H1 (cell line): ENCODE results near the gene OR4C11. TPM values are rescaled to one million over a fixed set of nuclear protein-coding genes. Genes with fewer than 3 reads are reported as not detected.

Experiments used
- CTCF ChIA-PET: fragments of 300-600 bp; sonication (Branson Sonifier 250); formaldehyde crosslinking; loops from one replicate; lab custom pipeline; 2021; ENCODE audit not compliant: partially characterized antibody; lab: Charles Lee
- POLR2A ChIA-PET: fragments of 300-600 bp; sonication (Branson Sonifier 250); formaldehyde crosslinking; loops from one replicate; lab custom pipeline; 2021; ENCODE audit warnings: inconsistent platforms; ENCODE audit not compliant: partially characterized antibody; lab: Charles Lee
- DNase-seq, 2 experiments: peaks; one replicate each; pipeline versions ENCODE4 v3.0.0 to v3.0.0-alpha.2; 2010 to 2022; ENCODE audit warnings: low spot score in 2 of 2, low read depth in 1 of 2, mixed read lengths in 1 of 2
- FAIRE-seq: peaks from 2 replicates; lab custom pipeline; 2011; peaks lifted over from hg19 to GRCh38; lab: Jason Lieb, UNC
- H2AFZ ChIP-seq: 2 replicates; pipeline ENCODE4 v1.8.1; 2012; ENCODE audit warnings: low read length, inconsistent platforms
- H2AK5ac ChIP-seq: 2 replicates; pipeline ENCODE4 v1.6.1; 2013; ENCODE audit warnings: low read depth, low read length
- H2BK120ac ChIP-seq: replicated peaks from 2 replicates; pipeline ENCODE3; 2013; ENCODE audit warnings: low read depth, low read length, inconsistent platforms
- H2BK12ac ChIP-seq: 2 replicates; pipeline ENCODE4 v1.6.1; 2013; ENCODE audit warnings: low read depth, low read length
- H2BK15ac ChIP-seq: 2 replicates; pipeline ENCODE4 v1.6.1; 2013; ENCODE audit warnings: low read length
- H2BK20ac ChIP-seq: 2 replicates; pipeline ENCODE4 v1.6.1; 2013; ENCODE audit warnings: low read length
- H2BK5ac ChIP-seq: 2 replicates; pipeline ENCODE4 v1.6.1; 2013; ENCODE audit warnings: low read depth, low read length
- H3K14ac ChIP-seq: 2 replicates; pipeline ENCODE4 v1.6.1; 2013; ENCODE audit warnings: inconsistent platforms; ENCODE audit not compliant: insufficient read length
- H3K18ac ChIP-seq: 2 replicates; pipeline ENCODE4 v1.6.1; 2013; ENCODE audit warnings: low read length; ENCODE audit errors: extremely low read depth
- H3K23ac ChIP-seq: 2 replicates; pipeline ENCODE4 v1.6.1; 2013; ENCODE audit warnings: inconsistent platforms; ENCODE audit not compliant: insufficient read length
- H3K23me2 ChIP-seq: 2 replicates; pipeline ENCODE4 v1.6.1; 2013; ENCODE audit warnings: low read depth, low read length
- H3K27ac ChIP-seq: 2 replicates; pipeline ENCODE4 v1.6.1; 2011; ENCODE audit warnings: low read depth, low read length, inconsistent platforms
- H3K27me3 ChIP-seq, 4 experiments: replicated peaks in 1 of 4; 1 replicate in 1 of 4; 2 replicates in 3 of 4; pipeline versions ENCODE4 v1.6.1 to v1.8.1; 2011 to 2013; ENCODE audit warnings: low read length in 3 of 4, mild to moderate bottlenecking in 3 of 4, inconsistent platforms in 2 of 4, mixed read lengths in 2 of 4, moderate library complexity in 1 of 4; ENCODE audit not compliant: control insufficient read depth in 3 of 4, insufficient read depth in 3 of 4; ENCODE audit errors: extremely low read depth in 1 of 4
- H3K36me3 ChIP-seq, 4 experiments: 2 replicates each; pipeline versions ENCODE4 v1.6.1 to v1.8.1; 2011 to 2013; ENCODE audit warnings: mild to moderate bottlenecking in 4 of 4, low read length in 3 of 4, moderate library complexity in 2 of 4, control low read depth in 1 of 4, inconsistent platforms in 1 of 4; ENCODE audit not compliant: insufficient read depth in 4 of 4, control insufficient read depth in 2 of 4
- H3K4ac ChIP-seq: replicated peaks from 2 replicates; pipeline ENCODE3; 2013; ENCODE audit warnings: low read length, low read depth, mixed read lengths, inconsistent platforms; ENCODE audit not compliant: insufficient read length
- H3K4me1 ChIP-seq, 4 experiments: replicated peaks in 1 of 4; 1 replicate in 1 of 4; 2 replicates in 3 of 4; pipeline versions ENCODE4 v1.6.1 to v1.8.1; 2011 to 2013; ENCODE audit warnings: low read length in 3 of 4, inconsistent platforms in 2 of 4, mixed read lengths in 1 of 4; ENCODE audit not compliant: insufficient read depth in 4 of 4, control insufficient read depth in 3 of 4
- H3K4me2 ChIP-seq, 2 experiments: 2 replicates each; pipeline versions ENCODE4 v1.6.1 to v1.8.1; 2011 to 2013; ENCODE audit warnings: low read depth in 2 of 2, low read length in 2 of 2, control low read depth in 1 of 2, inconsistent platforms in 1 of 2, mild to moderate bottlenecking in 1 of 2; ENCODE audit not compliant: insufficient read depth in 1 of 2
- H3K4me3 ChIP-seq, 4 experiments: fragments of 200-600, 300-600 bp in 1 of 4; sonication (generic), shearing (Covaris generic), sonication (Bioruptor Twin) in 1 of 4; 2 replicates each; pipeline versions ENCODE4 v1.5.1 to v1.8.1; 2011 to 2016; ENCODE audit warnings: low read length in 4 of 4, low read depth in 3 of 4, control low read depth in 2 of 4, inconsistent platforms in 2 of 4, mild to moderate bottlenecking in 2 of 4, mixed read lengths in 1 of 4, moderate library complexity in 1 of 4; ENCODE audit not compliant: insufficient read depth in 2 of 4; ENCODE audit errors: extremely low read depth in 1 of 4
- H3K56ac ChIP-seq: replicated peaks from 2 replicates; pipeline ENCODE3; 2013; ENCODE audit warnings: low read depth, mild to moderate bottlenecking, mixed read lengths, low read length, inconsistent platforms; ENCODE audit not compliant: insufficient read length
- H3K79me1 ChIP-seq: 2 replicates; pipeline ENCODE4 v1.6.1; 2013; ENCODE audit warnings: low read depth, low read length, control low read depth
- H3K79me2 ChIP-seq, 2 experiments: 2 replicates each; pipeline versions ENCODE4 v1.6.1 to v1.8.1; 2012 to 2013; ENCODE audit warnings: low read length in 2 of 2, mild to moderate bottlenecking in 2 of 2, inconsistent platforms in 1 of 2; ENCODE audit not compliant: insufficient read depth in 2 of 2, control insufficient read depth in 1 of 2
- H3K9ac ChIP-seq, 4 experiments: replicated peaks in 1 of 4; 1 replicate in 1 of 4; 2 replicates in 3 of 4; pipeline versions ENCODE4 v1.6.1 to v1.8.1; 2011 to 2013; ENCODE audit warnings: low read depth in 3 of 4, low read length in 3 of 4, control low read depth in 2 of 4, mild to moderate bottlenecking in 2 of 4, moderate library complexity in 2 of 4, inconsistent platforms in 1 of 4; ENCODE audit errors: extremely low read depth in 1 of 4
- H3K9me3 ChIP-seq, 2 experiments: 2 replicates each; pipeline versions ENCODE4 v1.6.1 to v1.8.1; 2012 to 2013; ENCODE audit warnings: mild to moderate bottlenecking in 2 of 2, moderate library complexity in 2 of 2, control low read depth in 1 of 2, inconsistent platforms in 1 of 2, low read depth in 1 of 2, low read length in 1 of 2, mixed read lengths in 1 of 2; ENCODE audit not compliant: insufficient read depth in 2 of 2
- H4K20me1 ChIP-seq, 2 experiments: replicated peaks in 1 of 2; 2 replicates each; pipeline versions ENCODE3 to v1.8.1; 2011 to 2013; ENCODE audit warnings: inconsistent platforms in 2 of 2, low read length in 2 of 2, mild to moderate bottlenecking in 1 of 2; ENCODE audit not compliant: insufficient read depth in 2 of 2, control insufficient read depth in 1 of 2
- H4K5ac ChIP-seq: 2 replicates; pipeline ENCODE4 v1.6.1; 2013; ENCODE audit warnings: low read length, low read depth, mixed read lengths, inconsistent platforms; ENCODE audit not compliant: insufficient read length
- H4K8ac ChIP-seq: 2 replicates; pipeline ENCODE4 v1.8.0; 2013; ENCODE audit warnings: mild to moderate bottlenecking, moderate library complexity, low read length, inconsistent platforms; ENCODE audit not compliant: insufficient read depth; ENCODE audit errors: extremely low read depth
- H4K91ac ChIP-seq: replicated peaks from 2 replicates; pipeline ENCODE3; 2013; ENCODE audit warnings: low read length, mixed read lengths, inconsistent platforms; ENCODE audit not compliant: insufficient read length
- BACH1 ChIP-seq: IDR thresholded peaks from 2 replicates; pipeline ENCODE4 v1.6.1; 2012; ENCODE audit warnings: low read length, improper control_type of control experiment
- CBX5 ChIP-seq: fragments of 300-800, 300-1000 bp; sonication (generic); IDR thresholded peaks from 2 replicates; pipeline ENCODE4 v1.7.1; 2016; ENCODE audit warnings: antibody characterized with exemption, low read length, low read depth
- CEBPB ChIP-seq: IDR thresholded peaks from 2 replicates; pipeline ENCODE4 v1.6.1; 2012; ENCODE audit warnings: low read depth, low read length
- CHD2 ChIP-seq: IDR thresholded peaks from 2 replicates; pipeline ENCODE4 v1.6.1; 2012; ENCODE audit warnings: low read length, improper control_type of control experiment
- EZH2 ChIP-seq: fragments of 200-600 bp; sonication (generic); IDR thresholded peaks from 2 replicates; pipeline ENCODE4 v1.7.1; 2012; ENCODE audit warnings: low read depth, mild to moderate bottlenecking, moderate library complexity, low read length, inconsistent platforms; ENCODE audit not compliant: severe bottlenecking
- GTF2F1 ChIP-seq: IDR thresholded peaks from 2 replicates; pipeline ENCODE4 v1.6.1; 2012; ENCODE audit warnings: low read depth, low read length, improper control_type of control experiment, borderline replicate concordance
- TAF1 ChIP-seq: IDR thresholded peaks from 2 replicates; pipeline ENCODE4 v1.6.1; 2011; ENCODE audit warnings: mild to moderate bottlenecking, low read depth, low read length
- WGBS, 2 experiments: shearing (Covaris generic) in 1 of 2; methylation state at CpG; one replicate each; pipeline versions ENCODE4 v1.1.6 to v1.1.7; 2013 to 2015; ENCODE audit warnings: low lambda C conversion rate in 2 of 2, mixed read lengths in 2 of 2, inconsistent platforms in 1 of 2, low coverage in 1 of 2, missing lambda C conversion rate in 1 of 2; ENCODE audit not compliant: insufficient replicate concordance in 2 of 2, insufficient coverage in 1 of 2, insufficient read length in 1 of 2; ENCODE audit errors: extremely low coverage in 1 of 2, missing lambda C conversion rate in 1 of 2; 5-methylcytosine and 5-hydroxymethylcytosine counted together
- polyA plus RNA-seq, 7 experiments: library from polyadenylated mRNA; depleted of rRNA in 3 of 7; stranded (reverse) in 5 of 7; unstranded in 2 of 7; fragments of >200 nt in 5 of 7; fragments of 200-250 nt in 2 of 7; gene quantifications; 1 replicate in 5 of 7; 2 replicates in 1 of 7; 4 replicates in 1 of 7; pipeline versions ENCODE4 v1.2.1 to v1.2.3, GENCODE V29; 2011 to 2013; ENCODE audit warnings: missing spikeins in 2 of 7, mixed read lengths in 2 of 7
- total RNA-seq: library from RNA; stranded (reverse); fragmentation: NEBNext Ultra II Directional; extraction: Animal tissue kit (Norgen Biotek cat#: 25700); gene quantifications from 2 replicates; pipeline ENCODE4 v1.2.1, GENCODE V29; 2021

The OR4C11 gene
- total and polyA plus RNA-seq, 2 of the 8 experiments (the other 6 are each of a cell fraction or from before 2014, with no cell fraction given), result not detected

- Histone ChIP-seq H3K36me3 (no peaks in the 10 kb centered on the region), H4K8ac (no peak within 1 kb of the TSS), H4K5ac (no peak within 1 kb of the TSS), H2AK5ac (no peak within 1 kb of the TSS), H2BK15ac (no peak within 1 kb of the TSS), H3K14ac (no peak within 1 kb of the TSS), H4K91ac (no peak within 1 kb of the TSS), H2BK12ac (no peak within 1 kb of the TSS), H3K56ac (no peak within 1 kb of the TSS), H3K4me1 (no peaks in the 10 kb centered on the region), H2BK5ac (no peak within 1 kb of the TSS), H3K27ac (no peak within 1 kb of the TSS), H2AFZ (no peak within 1 kb of the TSS), H3K79me1 (no peaks in the 10 kb centered on the region), H3K9ac (no peak within 1 kb of the TSS), H2BK20ac (no peak within 1 kb of the TSS), H4K20me1 (no peaks in the 10 kb centered on the region), H3K23ac (no peak within 1 kb of the TSS), H3K79me2 (no peaks in the 10 kb centered on the region), H3K27me3 (no peaks in the 10 kb centered on the region), H3K9me3 (peaks cover 15 to 20% of the 10 kb centered on the region in 2 experiments), H3K4me2 (no peak within 1 kb of the TSS), H3K23me2 (no peaks in the 10 kb centered on the region), H3K4me3 (no peak within 1 kb of the TSS), H3K4ac (no peak within 1 kb of the TSS), H3K18ac (no peak within 1 kb of the TSS), H2BK120ac (no peak within 1 kb of the TSS)
- ChIA-PET CTCF (no interaction called here), POLR2A (no interaction called here)
- DNase-seq (no peak), FAIRE-seq (no peak)
- 84% methylated on average over 2 of the region's 2 CpGs; no CpG with 5 or more reads in 1 of the 2 experiments for WGBS, 2 experiments
- TF ChIP-seq CBX5, result no peak
- no peak for TF ChIP-seq EZH2
- TF ChIP-seq BACH1, result no peak
- TF ChIP-seq CHD2, result no peak
- TF ChIP-seq GTF2F1, result no peak
- no peak for TF ChIP-seq CEBPB
- no peak for TF ChIP-seq TAF1
These were observed 40.6 kb upstream of the OR4C11 start, which contains the start of gene OR4S2 for GRCh38 chr11:55648027-55648426. OR4S2 (plus strand) TSS chr11:55648327; CDS start chr11:55650904, 2,577 bp downstream.
